HG03521 (cell line): Measurements from ENCODE around the gene ABHD13.
"Not testable (repeated sequence)": the region's sequence is repeated elsewhere in the genome, so short reads cannot be mapped to it uniquely, and the experiment has no call there.

Experiments used
- ATAC-seq: cut with Tn5 transposase; IDR thresholded peaks from one replicate; pipeline ENCODE4 v1.9.1; 2021; ENCODE audit warnings: mild to moderate bottlenecking, moderate library complexity; ENCODE audit not compliant: unreplicated experiment

ABHD13 gene

DNA sequence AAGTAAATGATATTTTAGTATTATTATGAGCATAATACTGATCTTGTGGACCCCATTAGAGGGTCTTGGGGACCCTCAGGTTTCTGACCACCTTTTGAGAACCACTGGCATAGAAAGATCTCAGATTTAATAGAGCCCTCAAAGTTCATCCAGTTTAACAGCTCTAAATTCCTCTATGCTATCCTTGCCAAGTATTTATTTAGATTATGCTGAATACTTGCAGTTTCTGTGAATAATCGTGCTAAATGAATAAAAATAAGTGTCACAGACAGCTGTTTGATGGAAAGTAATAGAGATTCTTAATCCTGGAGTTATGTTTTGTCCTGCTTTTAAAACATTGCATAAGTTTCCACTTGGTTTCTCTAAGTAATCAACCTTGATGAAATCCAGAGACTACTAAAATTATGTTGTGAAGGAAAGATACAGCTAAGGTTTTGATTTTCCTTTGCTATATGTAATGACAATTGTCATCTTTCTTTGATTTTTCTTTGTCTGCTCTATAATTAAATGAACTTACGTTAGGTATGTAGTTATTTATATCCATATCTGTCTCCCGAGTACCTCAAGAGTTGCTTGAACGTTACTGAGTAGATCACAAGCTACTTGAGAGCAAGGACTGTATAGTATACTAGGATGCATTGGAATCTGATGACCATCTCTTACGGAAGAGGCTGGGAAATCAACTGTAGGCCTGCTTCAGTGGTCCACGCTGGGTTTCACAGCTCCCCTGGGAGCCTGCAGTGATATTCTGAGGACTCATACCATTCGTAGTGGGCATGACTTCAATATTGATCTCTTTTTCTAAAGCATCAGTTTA, 5.7 kb downstream of the ABHD13 start:
- ATAC-seq, result no peak

DNA sequence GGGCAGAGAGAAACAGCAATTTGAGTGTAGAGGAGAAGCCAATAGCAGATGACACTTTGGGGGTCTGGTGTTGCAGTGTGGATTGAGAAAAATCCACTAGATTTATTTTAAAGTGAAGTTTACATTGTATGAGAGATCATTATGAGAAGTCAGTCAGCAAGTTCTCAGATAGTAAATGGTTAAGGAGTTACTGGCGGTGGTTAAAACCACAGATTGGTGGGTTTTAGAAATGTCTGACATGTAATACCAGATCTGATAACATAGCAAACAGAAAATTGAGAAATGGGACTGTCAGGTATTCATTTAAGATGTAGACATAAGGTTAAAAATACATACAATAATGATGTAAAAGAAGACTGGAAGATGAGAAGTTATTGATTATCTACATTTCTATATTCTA, 7.2 kb downstream of the ABHD13 start:
- ATAC-seq, result no peak

GRCh38 chr13:108226184-108226583, 8.0 kb downstream of the ABHD13 start:
- ATAC-seq, result no peak

GRCh38 chr13:108227651-108228272, 9.6 kb downstream of the ABHD13 start:
- no peak for ATAC-seq

GRCh38 chr13:108230377-108230776, 12.2 kb downstream of the ABHD13 start:
- no peak for ATAC-seq

DNA sequence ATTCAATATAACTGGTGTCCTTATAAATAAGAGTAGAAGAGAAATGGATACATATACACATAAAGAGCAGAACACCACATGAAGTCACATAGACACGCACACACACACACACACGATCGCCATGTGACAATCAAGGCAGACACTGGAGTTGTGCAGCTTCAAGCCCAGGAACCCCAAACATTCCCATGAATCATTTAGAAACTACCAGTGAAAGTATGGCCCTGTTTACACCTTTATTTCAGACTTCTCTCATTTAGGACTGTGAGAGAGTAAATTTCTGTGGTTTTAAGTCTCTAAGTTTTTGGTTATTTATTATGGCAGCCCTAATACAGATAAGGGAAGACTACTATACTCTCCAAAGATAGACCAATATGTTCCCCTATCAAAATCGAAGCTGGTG, 31.0 kb downstream of the ABHD13 start:
- ATAC-seq, result no peak

- no peak for ATAC-seq
Observed at GRCh38 chr13:108257248-108257647, 39.1 kb downstream of the ABHD13 start.

DNA sequence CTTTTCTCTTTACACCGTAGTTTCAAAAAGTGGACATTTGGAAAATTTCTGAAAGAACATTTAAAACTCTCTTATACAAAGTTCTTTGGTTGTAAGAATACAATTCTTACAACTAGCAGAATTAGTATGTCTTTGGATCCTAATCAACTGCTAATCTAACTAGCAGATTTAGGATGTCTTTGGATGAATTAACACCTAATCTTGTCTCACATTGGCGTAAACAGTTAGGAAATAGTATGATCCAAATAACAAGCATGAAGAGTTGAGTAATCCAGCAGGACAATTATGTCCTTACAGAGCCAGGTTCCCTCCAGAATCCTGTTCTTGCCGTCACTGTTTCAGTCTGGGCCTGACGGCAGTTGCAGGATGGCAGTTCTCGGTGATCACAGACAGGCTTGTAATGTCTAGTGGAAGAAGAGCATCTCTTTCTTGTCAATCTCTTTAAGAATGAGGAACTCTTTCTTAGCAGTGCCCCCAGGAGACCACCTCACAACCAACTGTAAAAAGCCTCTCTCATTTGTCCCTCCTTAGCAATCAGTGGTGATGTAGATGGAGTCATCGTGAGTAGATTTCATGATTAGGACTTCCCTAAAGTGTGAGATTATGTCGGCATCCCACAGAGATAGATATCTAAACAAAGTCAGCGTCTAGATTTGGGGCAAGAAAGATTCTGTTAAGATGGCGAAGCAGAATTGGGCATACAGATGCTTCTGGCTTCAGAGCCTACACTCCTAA, 45.6 kb downstream of the ABHD13 start:
- ATAC-seq, result no peak

DNA sequence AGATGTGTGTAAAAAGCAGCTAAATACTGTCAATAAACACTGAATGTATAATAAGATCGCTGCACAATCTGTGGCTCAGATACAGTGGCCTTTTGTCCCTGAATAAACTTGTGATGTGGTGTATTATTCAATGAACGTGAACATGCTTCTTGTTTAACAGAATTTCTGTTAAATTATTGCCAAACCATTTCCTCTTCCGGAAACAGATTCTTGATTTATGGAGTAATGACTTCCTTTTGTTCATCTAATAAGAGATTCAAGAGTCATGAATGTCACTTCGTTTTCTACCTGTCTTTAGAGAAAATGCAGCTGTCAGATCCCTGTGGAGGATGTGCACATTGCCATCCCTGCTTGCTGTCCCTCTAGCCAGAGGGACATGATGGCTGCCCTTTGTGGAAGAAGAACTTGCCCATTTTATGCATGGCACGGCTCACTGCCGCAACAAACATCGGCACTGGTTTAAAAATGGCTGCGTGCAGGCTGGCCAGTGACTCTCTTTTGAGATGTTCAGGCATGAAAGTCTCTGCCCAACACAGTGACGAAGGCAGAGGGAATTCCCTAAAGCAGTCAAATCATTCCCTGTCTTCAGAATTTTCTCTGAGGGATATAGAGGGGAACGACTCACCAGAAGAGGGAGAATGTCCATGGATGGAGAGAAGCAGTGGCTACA, 48.3 kb downstream of the ABHD13 start:
- ATAC-seq, result no peak

- no peak for ATAC-seq
Observed at GRCh38 chr13:108267347-108267746, 49.2 kb downstream of the ABHD13 start.

- not testable (repeated sequence) for ATAC-seq
Observed at GRCh38 chr13:108267855-108268254, 49.7 kb downstream of the ABHD13 start.

DNA sequence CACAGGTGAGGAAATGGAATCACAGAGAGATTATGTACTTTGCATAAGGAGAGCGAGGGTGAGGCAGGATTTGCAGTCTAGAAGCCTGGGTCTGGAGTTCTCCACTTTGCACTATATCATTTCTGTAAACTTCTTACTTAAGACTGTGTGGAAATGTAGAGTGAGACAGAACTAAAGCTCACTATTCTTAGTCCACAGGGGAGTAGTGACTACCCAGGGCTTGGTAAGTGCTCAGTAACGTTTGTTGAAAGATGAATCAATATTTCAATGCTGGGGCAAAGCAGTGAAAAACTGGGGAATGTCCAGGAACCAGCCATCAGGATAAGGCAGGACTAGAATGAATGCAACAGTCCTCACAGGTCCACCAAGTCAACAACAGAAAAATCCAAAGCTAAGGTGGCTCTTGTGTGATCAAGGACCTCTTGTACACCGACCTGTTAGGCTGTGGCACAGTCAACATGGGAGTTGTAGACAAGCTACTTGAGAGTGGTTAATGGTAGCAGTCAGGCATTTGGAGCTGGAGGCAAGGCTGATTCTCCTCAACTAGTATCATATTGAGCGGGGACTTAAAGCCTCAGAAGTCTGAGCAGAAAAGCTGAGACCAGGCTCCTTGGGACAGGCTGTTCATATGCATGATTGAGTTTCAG, 50.4 kb downstream of the ABHD13 start:
- no peak for ATAC-seq

GRCh38 chr13:108269601-108270328, 51.6 kb downstream of the ABHD13 start, which contains the start of gene TNFSF13B:
TNFSF13B (plus strand) TSS chr13:108269718; CDS start chr13:108269896, 178 bp downstream.
- peak; percentile 53 for ATAC-seq

GRCh38 chr13:108270442-108270841, 52.2 kb downstream of the ABHD13 start:
- ATAC-seq, result peak; percentile 6

DNA sequence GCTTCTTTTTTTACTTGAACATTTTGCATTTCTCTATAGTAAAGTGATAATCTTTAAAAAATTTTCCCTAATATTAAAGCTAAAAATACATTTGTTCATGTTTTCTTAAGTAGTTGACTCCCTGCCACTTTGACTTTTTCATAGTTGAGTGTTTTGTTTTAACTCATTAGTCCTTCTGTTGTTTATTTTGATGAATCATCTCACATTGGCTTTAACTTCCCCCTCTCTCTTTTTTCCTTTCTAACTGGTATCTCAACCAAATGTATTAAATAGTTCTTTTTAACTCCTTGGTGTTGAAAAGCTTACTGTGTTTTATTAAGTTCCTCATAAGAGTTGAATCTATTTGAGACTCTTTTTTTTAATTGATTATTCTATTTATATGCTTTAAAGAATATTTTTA, 54.1 kb downstream of the ABHD13 start:
- no peak for ATAC-seq

GRCh38 chr13:108273429-108274118, 55.4 kb downstream of the ABHD13 start:
- no peak for ATAC-seq

DNA sequence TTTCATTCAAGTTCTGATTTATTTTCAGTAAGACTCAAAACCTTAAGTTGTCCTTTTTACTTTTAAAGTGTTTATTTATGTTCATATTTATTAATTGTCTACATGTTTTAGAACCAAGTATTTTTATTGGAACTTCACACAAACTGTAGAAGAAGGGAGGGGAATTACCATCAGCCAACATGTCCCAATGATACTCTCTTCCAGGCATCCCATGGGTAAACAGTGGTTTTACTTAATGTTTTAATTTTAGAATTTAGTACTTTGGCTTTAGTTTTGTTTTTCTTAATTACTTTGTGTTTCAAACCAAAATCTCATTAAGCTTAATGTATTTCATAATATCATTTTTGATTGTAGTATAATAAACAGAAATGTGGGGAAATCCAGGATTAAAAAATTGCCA, 56.5 kb downstream of the ABHD13 start:
- no peak for ATAC-seq

GRCh38 chr13:108276060-108276459, 57.9 kb downstream of the ABHD13 start:
- ATAC-seq, result no peak

- ATAC-seq, result no peak
Observed at GRCh38 chr13:108278466-108278865, 60.3 kb downstream of the ABHD13 start.
